ENCODE data around the gene KIAA1328.

The KIAA1328 gene

GRCh38 chr18:37243741-37244140 is 414.8 kb downstream of the KIAA1328 start:
- no peak for TF ChIP-seq CTCF (IDR thresholded peaks at IDR 0.05)
- H2AFZ ChIP-seq = no peak overlapping the region
- H3K4me1 ChIP-seq = no peaks in the 10 kb centered on the region
- no peaks in the 10 kb centered on the region for H3K36me3 ChIP-seq (ENCODE audit: control insufficient read depth, insufficient read depth, low read length)
- no peak overlapping the region for H3K4me3 ChIP-seq (ENCODE audit: low read depth, low read length)
- no peaks in the 10 kb centered on the region for H3K9me3 ChIP-seq (ENCODE audit: control insufficient read depth, low read length)
- H3K79me2 ChIP-seq = no peaks in the 10 kb centered on the region
- no peak overlapping the region for H3K4me2 ChIP-seq (ENCODE audit: low read length)
- H3K27ac ChIP-seq = no peak overlapping the region
- no peak overlapping the region for H3K9ac ChIP-seq
- no peaks in the 10 kb centered on the region for H3K27me3 ChIP-seq (ENCODE audit: control insufficient read depth, insufficient read depth, low read length)

- no peaks in the 10 kb centered on the region for H3K27me3 ChIP-seq (ENCODE audit: control insufficient read depth, insufficient read depth, low read length)
- TF ChIP-seq CTCF (IDR thresholded peaks at IDR 0.05) = no peak
- H3K79me2 ChIP-seq = no peaks in the 10 kb centered on the region
- H2AFZ ChIP-seq = no peak overlapping the region
- no peak overlapping the region for H3K4me3 ChIP-seq (ENCODE audit: low read depth, low read length)
- no peak overlapping the region for H3K27ac ChIP-seq
- H3K4me2 ChIP-seq (ENCODE audit: low read length) = no peak overlapping the region
- H3K36me3 ChIP-seq (ENCODE audit: control insufficient read depth, insufficient read depth, low read length) = no peaks in the 10 kb centered on the region
- H3K9ac ChIP-seq = no peak overlapping the region
- no peaks in the 10 kb centered on the region for H3K4me1 ChIP-seq
- no peaks in the 10 kb centered on the region for H3K9me3 ChIP-seq (ENCODE audit: control insufficient read depth, low read length)
Observed at GRCh38 chr18:37244618-37245017, 415.7 kb downstream of the KIAA1328 start.

- Histone ChIP-seq H3K36me3 (ENCODE audit: control insufficient read depth, insufficient read depth, low read length) (no peaks in the 10 kb centered on the region), H3K27ac (no peak overlapping the region), H3K79me2 (no peaks in the 10 kb centered on the region), H3K9me3 (ENCODE audit: control insufficient read depth, low read length) (no peaks in the 10 kb centered on the region), H3K27me3 (ENCODE audit: control insufficient read depth, insufficient read depth, low read length) (no peaks in the 10 kb centered on the region), H3K4me3 (ENCODE audit: low read depth, low read length) (no peak overlapping the region), H3K9ac (no peak overlapping the region), H2AFZ (no peak overlapping the region), H3K4me1 (no peaks in the 10 kb centered on the region), H3K4me2 (ENCODE audit: low read length) (no peak overlapping the region)
- TF ChIP-seq CTCF (IDR thresholded peaks at IDR 0.05) = no peak
Observed at GRCh38 chr18:37246779-37247340, 417.9 kb downstream of the KIAA1328 start.

- no peak overlapping the region for H3K9ac ChIP-seq
- no peaks in the 10 kb centered on the region for H3K9me3 ChIP-seq (ENCODE audit: control insufficient read depth, low read length)
- H3K27me3 ChIP-seq (ENCODE audit: control insufficient read depth, insufficient read depth, low read length) = no peaks in the 10 kb centered on the region
- no peaks in the 10 kb centered on the region for H3K79me2 ChIP-seq
- no peak overlapping the region for H3K27ac ChIP-seq
- TF ChIP-seq CTCF (IDR thresholded peaks at IDR 0.05) = no peak
- H3K4me3 ChIP-seq (ENCODE audit: low read depth, low read length) = no peak overlapping the region
- no peaks in the 10 kb centered on the region for H3K36me3 ChIP-seq (ENCODE audit: control insufficient read depth, insufficient read depth, low read length)
- H3K4me1 ChIP-seq = no peaks in the 10 kb centered on the region
- H2AFZ ChIP-seq = no peak overlapping the region
- no peak overlapping the region for H3K4me2 ChIP-seq (ENCODE audit: low read length)
Observed at GRCh38 chr18:37247497-37248161, 418.7 kb downstream of the KIAA1328 start.

GRCh38 chr18:37248281-37248680 is 419.4 kb downstream of the KIAA1328 start:
- H3K36me3 ChIP-seq (ENCODE audit: control insufficient read depth, insufficient read depth, low read length) = no peaks in the 10 kb centered on the region
- H3K4me3 ChIP-seq (ENCODE audit: low read depth, low read length) = no peak overlapping the region
- no peak overlapping the region for H2AFZ ChIP-seq
- no peak overlapping the region for H3K4me2 ChIP-seq (ENCODE audit: low read length)
- no peaks in the 10 kb centered on the region for H3K9me3 ChIP-seq (ENCODE audit: control insufficient read depth, low read length)
- no peak overlapping the region for H3K9ac ChIP-seq
- TF ChIP-seq CTCF (IDR thresholded peaks at IDR 0.05) = no peak
- no peaks in the 10 kb centered on the region for H3K27me3 ChIP-seq (ENCODE audit: control insufficient read depth, insufficient read depth, low read length)
- no peaks in the 10 kb centered on the region for H3K79me2 ChIP-seq
- no peaks in the 10 kb centered on the region for H3K4me1 ChIP-seq
- no peak overlapping the region for H3K27ac ChIP-seq
